IMR-90 (cell line): Measurements from ENCODE around the gene ESD.

Experiments used
- BHLHE40 ChIP-seq: fragments of 150-350 bp; IDR thresholded peaks from 2 replicates; pipeline ENCODE4 v1.6.1; 2016; ENCODE audit warnings: mild to moderate bottlenecking, low read depth, low read length
- CEBPB ChIP-seq: IDR thresholded peaks from 2 replicates; pipeline ENCODE4 v1.6.1; 2012; ENCODE audit warnings: low read depth, low read length, improper control_type of control experiment
- CTCF ChIP-seq: conservative IDR thresholded peaks from 2 replicates; pipeline ENCODE4 v1.5.1; 2012; ENCODE audit warnings: mild to moderate bottlenecking, low read depth, low read length, improper control_type of control experiment
- ELK1 ChIP-seq: fragments of 150-350 bp; IDR thresholded peaks from 2 replicates; pipeline ENCODE4 v1.6.1; 2016; ENCODE audit warnings: low read depth, mild to moderate bottlenecking, low read length, moderate library complexity, borderline replicate concordance
- MAFK ChIP-seq: IDR thresholded peaks from 2 replicates; pipeline ENCODE4 v1.6.1; 2012; ENCODE audit warnings: low read depth, low read length, improper control_type of control experiment
- MAZ ChIP-seq: IDR thresholded peaks from 2 replicates; pipeline ENCODE4 v1.6.1; 2012; ENCODE audit warnings: low read depth, mild to moderate bottlenecking, low read length, improper control_type of control experiment, moderate library complexity, borderline replicate concordance
- MXI1 ChIP-seq: IDR thresholded peaks from 2 replicates; pipeline ENCODE4 v1.6.1; 2012; ENCODE audit warnings: low read depth, mild to moderate bottlenecking, low read length, moderate library complexity, borderline replicate concordance
- POLR2A ChIP-seq: IDR thresholded peaks from 2 replicates; pipeline ENCODE4 v1.6.1; 2012; ENCODE audit warnings: mild to moderate bottlenecking, low read depth, low read length
- RAD21 ChIP-seq: IDR thresholded peaks from 2 replicates; pipeline ENCODE4 v1.6.1; 2012; ENCODE audit warnings: low read length, improper control_type of control experiment
- RCOR1 ChIP-seq: IDR thresholded peaks from 2 replicates; pipeline ENCODE4 v1.6.1; 2012; ENCODE audit warnings: mild to moderate bottlenecking, low read length, improper control_type of control experiment; ENCODE audit not compliant: insufficient replicate concordance
- RFX5 ChIP-seq: IDR thresholded peaks from 2 replicates; pipeline ENCODE4 v1.8.0; 2012; ENCODE audit warnings: low read depth, mild to moderate bottlenecking, low read length, moderate library complexity
- SMC3 ChIP-seq: fragments of 150-350 bp; IDR thresholded peaks from 2 replicates; pipeline ENCODE4 v1.6.1; 2016; ENCODE audit warnings: low read depth, mild to moderate bottlenecking, antibody characterized with exemption, low read length, moderate library complexity
- TF ChIP-seq, protein P1 (sequence below): fragments of 150-350 bp; IDR thresholded peaks from 2 replicates; pipeline ENCODE4 v1.6.1; 2017; ENCODE audit warnings: mild to moderate bottlenecking, antibody characterized with exemption, low read length, low read depth

DNA sequence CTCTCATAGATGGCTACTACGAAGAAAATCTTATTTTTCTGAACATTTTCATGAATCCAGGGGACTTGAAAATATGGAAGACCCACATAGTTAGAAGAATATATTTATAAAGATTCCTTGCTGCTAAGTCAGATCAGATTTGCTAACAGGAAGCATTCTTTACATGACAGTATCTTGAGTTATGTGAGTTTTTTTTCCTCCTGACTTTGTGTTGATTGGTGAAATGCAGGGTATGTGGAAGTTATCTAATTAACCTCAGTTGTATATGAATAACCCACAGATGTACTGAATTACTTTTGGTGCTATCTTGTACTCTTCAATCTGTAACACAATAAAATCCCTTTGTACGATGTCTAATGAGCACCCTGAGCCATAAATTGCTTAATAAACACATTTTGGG is 53.8 kb downstream of the ESD start:
- TF ChIP-seq CTCF = no peak
- no peak for TF ChIP-seq RCOR1
- no peak for TF ChIP-seq MXI1
- no peak for TF ChIP-seq BHLHE40
- TF ChIP-seq CEBPB = no peak
- no peak for TF ChIP-seq POLR2A
- TF ChIP-seq RAD21 = no peak
- 0 out of 2 replicates have a peak, but pooled peaks have one; percentile 8 for TF ChIP-seq MAFK
- no peak for TF ChIP-seq SMC3
- TF ChIP-seq MAZ = no peak
- no peak for TF ChIP-seq RFX5
- TF ChIP-seq, protein P1, sequence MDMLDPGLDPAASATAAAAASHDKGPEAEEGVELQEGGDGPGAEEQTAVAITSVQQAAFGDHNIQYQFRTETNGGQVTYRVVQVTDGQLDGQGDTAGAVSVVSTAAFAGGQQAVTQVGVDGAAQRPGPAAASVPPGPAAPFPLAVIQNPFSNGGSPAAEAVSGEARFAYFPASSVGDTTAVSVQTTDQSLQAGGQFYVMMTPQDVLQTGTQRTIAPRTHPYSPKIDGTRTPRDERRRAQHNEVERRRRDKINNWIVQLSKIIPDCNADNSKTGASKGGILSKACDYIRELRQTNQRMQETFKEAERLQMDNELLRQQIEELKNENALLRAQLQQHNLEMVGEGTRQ = no peak
- no peak for TF ChIP-seq ELK1
